IMR-90 (cell line): ENCODE data around the gene IL1R2. TPM values are rescaled to one million over a fixed set of nuclear protein-coding genes. Genes with fewer than 3 reads are reported as not detected.

ENCODE experiments used
- ATAC-seq: fragments of 200-7000 bp; cut with Tn5 transposase; 2 replicates; pipeline ENCODE4 v1.9.1; 2020; ENCODE audit warnings: low read depth, mild to moderate bottlenecking, moderate library complexity
- BruUV-seq: library from RNA; stranded (reverse); fragments of 400-500 nt; replicated peaks from 2 replicates; lab custom pipeline; 2021; lab: Mats Ljungman, UMichigan
- CTCF ChIA-PET: fragments of 300-600 bp; formaldehyde crosslinking; extraction: SDS; loops from one replicate; lab custom pipeline; 2021; ENCODE audit warnings: antibody characterized with exemption; lab: Yijun Ruan, JAX
- POLR2A ChIA-PET: fragments of 300-600 bp; sonication (Branson Sonifier 250); formaldehyde crosslinking; loops from one replicate; lab custom pipeline; 2022; ENCODE audit warnings: antibody characterized with exemption; ENCODE audit not compliant: unreplicated experiment; lab: Charles Lee
- DNase-seq: peaks from one replicate; pipeline ENCODE4 v3.0.0; 2013
- H2AFZ ChIP-seq: replicated peaks from 2 replicates; pipeline ENCODE3; 2013; ENCODE audit warnings: low read length, mild to moderate bottlenecking; ENCODE audit not compliant: poor library complexity
- H2AK5ac ChIP-seq: 2 replicates; pipeline ENCODE4 v1.6.1; 2013; ENCODE audit warnings: low read depth, low read length, inconsistent platforms
- H2AK9ac ChIP-seq: replicated peaks from 2 replicates; pipeline ENCODE3; 2013; ENCODE audit warnings: mild to moderate bottlenecking, low read depth, low read length, moderate library complexity; ENCODE audit not compliant: poor library complexity
- H2BK120ac ChIP-seq: 2 replicates; pipeline ENCODE4 v1.6.1; 2013; ENCODE audit warnings: low read depth, low read length, inconsistent platforms
- H2BK15ac ChIP-seq: 3 replicates; pipeline ENCODE4 v1.6.1; 2013; ENCODE audit warnings: low read depth, low read length, inconsistent platforms
- H2BK20ac ChIP-seq: 2 replicates; pipeline ENCODE4 v1.6.1; 2013; ENCODE audit warnings: low read depth, mild to moderate bottlenecking, inconsistent platforms, low read length, moderate library complexity
- H2BK5ac ChIP-seq: 2 replicates; pipeline ENCODE4 v1.6.1; 2013; ENCODE audit warnings: mild to moderate bottlenecking, low read depth, low read length, inconsistent platforms; ENCODE audit not compliant: poor library complexity, severe bottlenecking
- H3K14ac ChIP-seq: replicated peaks from 2 replicates; pipeline ENCODE4 v1.6.1; 2013; ENCODE audit warnings: low read depth, low read length, inconsistent platforms
- H3K18ac ChIP-seq: 2 replicates; pipeline ENCODE4 v1.6.1; 2013; ENCODE audit warnings: low read depth, low read length, control low read depth
- H3K23ac ChIP-seq: 2 replicates; pipeline ENCODE4 v1.6.1; 2013; ENCODE audit warnings: low read depth, low read length, inconsistent platforms
- H3K27ac ChIP-seq: 2 replicates; pipeline ENCODE4 v1.5.1; 2013; ENCODE audit warnings: mild to moderate bottlenecking, control low read depth, low read length; ENCODE audit not compliant: insufficient read depth
- H3K27me3 ChIP-seq: 2 replicates; pipeline ENCODE4 v1.6.1; 2013; ENCODE audit warnings: low read length; ENCODE audit not compliant: control insufficient read depth, insufficient read depth
- H3K36me3 ChIP-seq: 2 replicates; pipeline ENCODE4 v1.6.1; 2013; ENCODE audit warnings: low read length, mixed read lengths; ENCODE audit not compliant: control insufficient read depth, insufficient read depth
- H3K4ac ChIP-seq: 2 replicates; pipeline ENCODE4 v1.6.1; 2013; ENCODE audit warnings: low read depth, low read length, inconsistent platforms
- H3K4me1 ChIP-seq: 2 replicates; pipeline ENCODE4 v1.6.1; 2013; ENCODE audit warnings: low read length, mixed read lengths; ENCODE audit not compliant: control insufficient read depth, insufficient read depth
- H3K4me2 ChIP-seq: 2 replicates; pipeline ENCODE4 v1.6.1; 2013; ENCODE audit warnings: low read depth, mild to moderate bottlenecking, control low read depth, low read length, moderate library complexity
- H3K4me3 ChIP-seq: 2 replicates; pipeline ENCODE4 v1.5.1; 2013; ENCODE audit warnings: low read depth, mild to moderate bottlenecking, control low read depth, low read length, moderate library complexity; ENCODE audit not compliant: insufficient read depth
- H3K56ac ChIP-seq: 2 replicates; pipeline ENCODE4 v1.6.1; 2013; ENCODE audit warnings: low read length, inconsistent platforms; ENCODE audit not compliant: insufficient read depth; ENCODE audit errors: extremely low read depth
- H3K79me1 ChIP-seq, 2 experiments: 2 replicates each; pipeline ENCODE4 v1.6.1; 2013; ENCODE audit warnings: low read length in 2 of 2, inconsistent platforms in 1 of 2, low read depth in 1 of 2
- H3K9ac ChIP-seq: 2 replicates; pipeline ENCODE4 v1.6.1; 2013; ENCODE audit warnings: low read depth, low read length, control low read depth
- H3K9me1 ChIP-seq: 2 replicates; pipeline ENCODE4 v1.6.1; 2013; ENCODE audit warnings: low read length, inconsistent platforms; ENCODE audit not compliant: insufficient read depth
- H3K9me3 ChIP-seq: 2 replicates; pipeline ENCODE4 v1.6.1; 2013; ENCODE audit warnings: low read length; ENCODE audit not compliant: control insufficient read depth, insufficient read depth
- H4K20me1 ChIP-seq: 2 replicates; pipeline ENCODE4 v1.6.1; 2013; ENCODE audit warnings: low read length, inconsistent platforms; ENCODE audit not compliant: insufficient read depth
- H4K5ac ChIP-seq: 2 replicates; pipeline ENCODE4 v1.6.1; 2013; ENCODE audit warnings: mild to moderate bottlenecking, low read depth, low read length, control low read depth
- H4K8ac ChIP-seq, 2 experiments: 2 replicates each; pipeline ENCODE4 v1.6.1; 2013; ENCODE audit warnings: low read depth in 2 of 2, low read length in 2 of 2, control low read depth in 1 of 2, inconsistent platforms in 1 of 2
- H4K91ac ChIP-seq: 2 replicates; pipeline ENCODE4 v1.6.1; 2013; ENCODE audit warnings: low read depth, low read length, inconsistent platforms; ENCODE audit not compliant: insufficient read depth
- CEBPB ChIP-seq: IDR thresholded peaks from 2 replicates; pipeline ENCODE4 v1.6.1; 2012; ENCODE audit warnings: low read depth, low read length, improper control_type of control experiment
- CHD1 ChIP-seq: IDR thresholded peaks from 2 replicates; pipeline ENCODE4 v1.6.1; 2012; ENCODE audit warnings: low read depth, low read length, improper control_type of control experiment
- ELK1 ChIP-seq: fragments of 150-350 bp; IDR thresholded peaks from 2 replicates; pipeline ENCODE4 v1.6.1; 2016; ENCODE audit warnings: low read depth, mild to moderate bottlenecking, low read length, moderate library complexity, borderline replicate concordance
- MAFK ChIP-seq: IDR thresholded peaks from 2 replicates; pipeline ENCODE4 v1.6.1; 2012; ENCODE audit warnings: low read depth, low read length, improper control_type of control experiment
- MXI1 ChIP-seq: IDR thresholded peaks from 2 replicates; pipeline ENCODE4 v1.6.1; 2012; ENCODE audit warnings: low read depth, mild to moderate bottlenecking, low read length, moderate library complexity, borderline replicate concordance
- NFE2L2 ChIP-seq: fragments of 150-350 bp; IDR thresholded peaks from 2 replicates; pipeline ENCODE4 v1.6.1; 2016; ENCODE audit warnings: low read depth, mild to moderate bottlenecking, low read length
- RAD21 ChIP-seq: IDR thresholded peaks from 2 replicates; pipeline ENCODE4 v1.6.1; 2012; ENCODE audit warnings: low read length, improper control_type of control experiment
- RFX5 ChIP-seq: IDR thresholded peaks from 2 replicates; pipeline ENCODE4 v1.8.0; 2012; ENCODE audit warnings: low read depth, mild to moderate bottlenecking, low read length, moderate library complexity
- SMC3 ChIP-seq: fragments of 150-350 bp; IDR thresholded peaks from 2 replicates; pipeline ENCODE4 v1.6.1; 2016; ENCODE audit warnings: low read depth, mild to moderate bottlenecking, antibody characterized with exemption, low read length, moderate library complexity
- WGBS, 2 experiments: methylation state at CpG; one replicate each; pipeline versions ENCODE4 v1.1.5 to v1.1.7; 2013; ENCODE audit warnings: missing lambda C conversion rate in 2 of 2; ENCODE audit not compliant: insufficient read length in 1 of 2; ENCODE audit errors: extremely low coverage in 2 of 2; 5-methylcytosine and 5-hydroxymethylcytosine counted together
- dilution Hi-C: fragments of 300-500 bp; cut with HindIII; formaldehyde crosslinking; loops from one replicate; pipeline ENCODE4 v1.14.3; 2018; ENCODE audit warnings: low sequenced_read_pairs; ENCODE audit not compliant: unreplicated experiment
- in situ Hi-C: fragments of 300-500 bp; cut with MboI; formaldehyde crosslinking; loops from 3 replicates; pipeline ENCODE4 v1.14.3; 2019; ENCODE audit warnings: low sequenced_read_pairs, inconsistent platforms, mixed read lengths
- intact Hi-C: fragments of 100-400 bp; cut with micrococcal nuclease; formaldehyde crosslinking; loops from 2 replicates; pipeline ENCODE4 v1.10.0; 2022
- polyA plus RNA-seq, 3 experiments: library from polyadenylated mRNA; depleted of rRNA; stranded (reverse); fragments of >200 nt; gene quantifications; 2 replicates each; pipeline ENCODE4 v1.2.3, GENCODE V29; 2012; ENCODE audit warnings: low replicate concordance in 1 of 3
- total RNA-seq: library from RNA; depleted of rRNA; stranded (reverse); fragments of >200 nt; gene quantifications from 2 replicates; pipeline ENCODE4 v1.2.3, GENCODE V29; 2012
- TF ChIP-seq, protein P1 (sequence below): fragments of 150-350 bp; IDR thresholded peaks from 2 replicates; pipeline ENCODE4 v1.6.1; 2017; ENCODE audit warnings: mild to moderate bottlenecking, antibody characterized with exemption, low read length, low read depth

Gene IL1R2
- total and polyA plus RNA-seq, 2 of the 4 experiments (the other 2 are of a cell fraction): not detected

DNA sequence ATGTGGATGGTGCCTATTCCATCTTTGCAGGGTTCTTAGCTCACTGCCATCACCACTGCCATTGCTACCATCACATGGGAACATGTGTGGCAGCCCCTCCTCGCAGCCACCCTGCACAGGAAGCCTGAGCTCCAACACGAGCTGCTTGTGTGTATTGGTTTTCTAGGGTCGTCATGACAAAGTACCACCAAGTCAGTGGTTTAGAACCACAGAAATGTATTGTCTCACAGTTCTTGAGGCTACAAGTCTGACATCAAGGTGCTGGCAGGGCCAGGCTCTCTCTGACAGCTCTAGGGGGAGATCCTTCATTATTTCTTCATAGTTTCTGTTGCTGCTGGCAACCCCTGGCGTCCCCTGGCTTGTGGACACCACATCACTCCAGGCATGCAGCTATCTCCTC is 10.3 kb upstream of the IL1R2 start:
- Histone ChIP-seq H4K91ac (no peak overlapping the region), H2AK9ac (no peak overlapping the region), H3K4me2 (no peak overlapping the region), H3K27me3 (peaks cover 18% of the 10 kb centered on the region), H3K56ac (no peak overlapping the region), H3K18ac (no peak overlapping the region), H4K20me1 (no peaks in the 10 kb centered on the region), H3K9me3 (no peaks in the 10 kb centered on the region), H3K4me1 (peaks cover 2% of the 10 kb centered on the region; the same call in 1 of the 2 replicates), H2BK5ac (no peak overlapping the region), H2BK20ac (no peak overlapping the region), H3K9ac (no peak overlapping the region), H2BK120ac (no peak overlapping the region), H3K4ac (no peak overlapping the region), H3K79me1 (no peaks in the 10 kb centered on the region), H3K23ac (no peak overlapping the region), H3K9me1 (no peaks in the 10 kb centered on the region), H3K14ac (no peak overlapping the region), H2AFZ (no peak overlapping the region), H3K4me3 (no peak overlapping the region), H2BK15ac (no peak overlapping the region), H4K5ac (no peak overlapping the region), H3K27ac (no peak overlapping the region), H2AK5ac (no peak overlapping the region), H3K36me3 (no peaks in the 10 kb centered on the region), H4K8ac (no peak overlapping the region)
- CTCF ChIA-PET: interaction anchor here (0.6 kb wide), 1 partner anchor 186 kb away, joined by 3 read pairs; no protein-coding TSS in a partner anchor
- no TSS peak for BruUV-seq
- POLR2A ChIA-PET: no interaction called here
- TF ChIP-seq MAFK: no peak
- TF ChIP-seq NFE2L2: no peak
- no peak for TF ChIP-seq RFX5
- TF ChIP-seq, protein P1, sequence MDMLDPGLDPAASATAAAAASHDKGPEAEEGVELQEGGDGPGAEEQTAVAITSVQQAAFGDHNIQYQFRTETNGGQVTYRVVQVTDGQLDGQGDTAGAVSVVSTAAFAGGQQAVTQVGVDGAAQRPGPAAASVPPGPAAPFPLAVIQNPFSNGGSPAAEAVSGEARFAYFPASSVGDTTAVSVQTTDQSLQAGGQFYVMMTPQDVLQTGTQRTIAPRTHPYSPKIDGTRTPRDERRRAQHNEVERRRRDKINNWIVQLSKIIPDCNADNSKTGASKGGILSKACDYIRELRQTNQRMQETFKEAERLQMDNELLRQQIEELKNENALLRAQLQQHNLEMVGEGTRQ: no peak
- TF ChIP-seq SMC3: no peak
- TF ChIP-seq RAD21: no peak
- no peak for TF ChIP-seq CEBPB
- no peak for TF ChIP-seq CHD1
- no peak for TF ChIP-seq ELK1
- no peak for TF ChIP-seq MXI1
- intact Hi-C loops: no loop called here
- DNase-seq (no peak), ATAC-seq (no peak)
- 70% methylated on average over 2 of the region's 4 CpGs; no CpG with 5 or more reads in 1 of the 2 experiments for WGBS, 2 experiments
- in situ Hi-C loops: no loop called here
- dilution Hi-C loops: no loop called here
